K562 (cell line): ENCODE measurements around the gene CHPF. TPM values are rescaled to one million over a fixed set of nuclear protein-coding genes. Genes with fewer than 3 reads are reported as not detected.
A peak's percentile ranks its signal among the peaks of the same experiment; 100 is the strongest.

Experiments used
- EWSR1 ChIP-seq: fragments of 450-650 bp; IDR thresholded peaks from 2 replicates; pipeline ENCODE4 v1.6.1; 2018; ENCODE audit warnings: borderline replicate concordance, mild to moderate bottlenecking, low read depth, moderate library complexity; ENCODE audit not compliant: partially characterized antibody
- MYC ChIP-seq, 2 experiments: fragments of 250-450 bp in 1 of 2; sonication (Bioruptor Pico) in 1 of 2; IDR thresholded peaks; 2 replicates each; pipeline versions ENCODE4 v1.5.1 to v1.6.1; 2012 to 2021; ENCODE audit warnings: low read depth in 2 of 2, borderline replicate concordance in 1 of 2, improper control_type of control experiment in 1 of 2, low read length in 1 of 2, mild to moderate bottlenecking in 1 of 2, moderate library complexity in 1 of 2
- TEAD1 ChIP-seq, 2 experiments: fragments of 450-650 bp in 1 of 2; sonication (generic) in 1 of 2; formaldehyde crosslinking; IDR thresholded peaks; 2 replicates each; pipeline versions ENCODE4 v1.4.0 to v1.8.0; 2020 to 2022; ENCODE audit warnings: mild to moderate bottlenecking in 2 of 2, missing genetic modification reagents in 1 of 2
- ZBTB34 ChIP-seq: fragments of 250-450 bp; sonication (Bioruptor Pico); IDR thresholded peaks from 2 replicates; pipeline ENCODE4 v1.8.0; 2021; ENCODE audit warnings: mild to moderate bottlenecking, moderate library complexity
- ZC3H8 ChIP-seq: fragments of 450-650 bp; IDR thresholded peaks from 2 replicates; pipeline ENCODE4 v1.6.1; 2017
- ZNF239 ChIP-seq: fragments of 250-450 bp; sonication (Bioruptor Pico); IDR thresholded peaks from 2 replicates; pipeline ENCODE4 v1.4.0; 2020; ENCODE audit warnings: mild to moderate bottlenecking
- ZNF740 ChIP-seq, 3 experiments: fragments of 200-800 bp in 1 of 3; sonication (Bioruptor generic) in 1 of 3; sonication (generic) in 1 of 3; formaldehyde crosslinking in 1 of 3; IDR thresholded peaks; 2 replicates each; pipeline versions ENCODE4 v1.6.1 to v1.8.0; 2016 to 2022; ENCODE audit warnings: mild to moderate bottlenecking in 2 of 3, missing compliant biosample characterization in 2 of 3, missing genetic modification characterization in 2 of 3, missing genetic modification reagents in 1 of 3
- polyA plus RNA-seq, 8 experiments: library from polyadenylated mRNA; depleted of rRNA in 4 of 8; stranded (reverse) in 5 of 8; unstranded in 3 of 8; fragments of >200 nt; fragmentation: Nextera tagmentation in 2 of 8; fragmentation: Illumina TruSeq in 1 of 8; extraction: Ambion mirVana in 2 of 8; extraction: Trizol in 1 of 8; gene quantifications; 2 replicates each; pipeline versions ENCODE4 v1.2.1 to v1.2.3, GENCODE V29; 2011 to 2014; ENCODE audit warnings: inconsistent platforms in 1 of 8, missing spikeins in 1 of 8
- total RNA-seq, 7 experiments: library from RNA; depleted of rRNA in 6 of 7; stranded (reverse); fragments of >200 nt in 6 of 7; fragmentation: Illumina TruSeq in 2 of 7; extraction: Trizol in 2 of 7; gene quantifications; 2 replicates each; pipeline versions ENCODE4 v1.2.1 to v1.2.3, GENCODE V29; 2011 to 2021; ENCODE audit warnings: low replicate concordance in 1 of 7
- TF ChIP-seq, protein P1 (sequence below): fragments of 250-450 bp; sonication (Bioruptor Pico); IDR thresholded peaks from 2 replicates; pipeline ENCODE4 v1.5.0; 2021; ENCODE audit warnings: mild to moderate bottlenecking, borderline replicate concordance
- TF ChIP-seq, protein P2 (sequence below): sonication (generic); formaldehyde crosslinking; IDR thresholded peaks from 2 replicates; pipeline ENCODE4 v1.8.1; 2022; ENCODE audit warnings: missing genetic modification reagents

Gene CHPF
- total and polyA plus RNA-seq, 9 of the 15 experiments (the other 6 are each of a cell fraction or from before 2014, with no cell fraction given): 0.15 to 57.2 (median 7.9) TPM

- TF ChIP-seq, protein P1, sequence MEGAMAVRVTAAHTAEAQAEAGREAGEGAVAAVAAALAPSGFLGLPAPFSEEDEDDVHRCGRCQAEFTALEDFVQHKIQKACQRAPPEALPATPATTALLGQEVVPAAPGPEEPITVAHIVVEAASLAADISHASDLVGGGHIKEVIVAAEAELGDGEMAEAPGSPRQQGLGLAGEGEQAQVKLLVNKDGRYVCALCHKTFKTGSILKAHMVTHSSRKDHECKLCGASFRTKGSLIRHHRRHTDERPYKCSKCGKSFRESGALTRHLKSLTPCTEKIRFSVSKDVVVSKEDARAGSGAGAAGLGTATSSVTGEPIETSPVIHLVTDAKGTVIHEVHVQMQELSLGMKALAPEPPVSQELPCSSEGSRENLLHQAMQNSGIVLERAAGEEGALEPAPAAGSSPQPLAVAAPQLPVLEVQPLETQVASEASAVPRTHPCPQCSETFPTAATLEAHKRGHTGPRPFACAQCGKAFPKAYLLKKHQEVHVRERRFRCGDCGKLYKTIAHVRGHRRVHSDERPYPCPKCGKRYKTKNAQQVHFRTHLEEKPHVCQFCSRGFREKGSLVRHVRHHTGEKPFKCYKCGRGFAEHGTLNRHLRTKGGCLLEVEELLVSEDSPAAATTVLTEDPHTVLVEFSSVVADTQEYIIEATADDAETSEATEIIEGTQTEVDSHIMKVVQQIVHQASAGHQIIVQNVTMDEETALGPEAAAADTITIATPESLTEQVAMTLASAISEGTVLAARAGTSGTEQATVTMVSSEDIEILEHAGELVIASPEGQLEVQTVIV (CRISPR knock-in tag): no peak
- TF ChIP-seq ZNF239 (CRISPR knock-in tag): peak; percentile 39; the same call in 1 of the 2 replicates
- no peak for TF ChIP-seq ZBTB34 (CRISPR knock-in tag)
- TF ChIP-seq MYC (IDR thresholded peaks at IDR 0.05; ENCODE audit: low read depth, low read length): peak; percentile 98
- no peak; the same call in 1 of the 2 replicates for TF ChIP-seq MYC (CRISPR knock-in tag; IDR thresholded peaks at IDR 0.05; ENCODE audit: borderline replicate concordance, low read depth)
- peak; percentile 47; the same call in 1 of the 2 replicates for TF ChIP-seq ZNF740 (CRISPR knock-in tag; IDR thresholded peaks at IDR 0.05)
- TF ChIP-seq ZNF740 (tag; IDR thresholded peaks at IDR 0.05): no peak
- no peak for TF ChIP-seq ZC3H8
- TF ChIP-seq, protein P2, sequence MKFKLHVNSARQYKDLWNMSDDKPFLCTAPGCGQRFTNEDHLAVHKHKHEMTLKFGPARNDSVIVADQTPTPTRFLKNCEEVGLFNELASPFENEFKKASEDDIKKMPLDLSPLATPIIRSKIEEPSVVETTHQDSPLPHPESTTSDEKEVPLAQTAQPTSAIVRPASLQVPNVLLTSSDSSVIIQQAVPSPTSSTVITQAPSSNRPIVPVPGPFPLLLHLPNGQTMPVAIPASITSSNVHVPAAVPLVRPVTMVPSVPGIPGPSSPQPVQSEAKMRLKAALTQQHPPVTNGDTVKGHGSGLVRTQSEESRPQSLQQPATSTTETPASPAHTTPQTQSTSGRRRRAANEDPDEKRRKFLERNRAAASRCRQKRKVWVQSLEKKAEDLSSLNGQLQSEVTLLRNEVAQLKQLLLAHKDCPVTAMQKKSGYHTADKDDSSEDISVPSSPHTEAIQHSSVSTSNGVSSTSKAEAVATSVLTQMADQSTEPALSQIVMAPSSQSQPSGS (CRISPR knock-in tag): no peak
- no peak for TF ChIP-seq EWSR1
- peak; percentile 41 to 64; a peak in 2 of 4 replicates for TF ChIP-seq TEAD1 (CRISPR knock-in tag; IDR thresholded peaks at IDR 0.05)
Measured at GRCh38 chr2:219514196-219514761, 29.3 kb downstream of the CHPF start, which contains the start of gene ASIC4 (continued).
